RPMI7951 (cell line): ENCODE measurements around the gene CAMSAP1. TPM values are rescaled to one million over a fixed set of nuclear protein-coding genes. Genes with fewer than 3 reads are reported as not detected.

Experiments used
- DNase-seq: peaks from one replicate; pipeline ENCODE4 v3.0.0-alpha.2; 2012; ENCODE audit warnings: low read depth
- total RNA-seq: library from RNA; depleted of rRNA; stranded (reverse); fragments of >200 nt; shearing (Covaris generic); gene quantifications from 2 replicates; pipeline ENCODE4 v1.2.3, GENCODE V29; 2014

CAMSAP1 gene
- total RNA-seq, 1 experiment from 2014 or later: 6.2 TPM

- DNase-seq: no peak
Observed at GRCh38 chr9:135941288-135941995, 34.1 kb upstream of the CAMSAP1 start.

GRCh38 chr9:135939351-135940265 is 32.3 kb upstream of the CAMSAP1 start:
- peak; percentile 11 for DNase-seq

- DNase-seq: no peak
Observed at GRCh38 chr9:135937521-135938489, 30.5 kb upstream of the CAMSAP1 start.

GRCh38 chr9:135933114-135933513 is 25.8 kb upstream of the CAMSAP1 start:
- no peak for DNase-seq

GRCh38 chr9:135932656-135933055 is 25.3 kb upstream of the CAMSAP1 start:
- DNase-seq: no peak

GRCh38 chr9:135931349-135931820 is 24.0 kb upstream of the CAMSAP1 start:
- no peak for DNase-seq

GRCh38 chr9:135930446-135931345 is 23.4 kb upstream of the CAMSAP1 start:
- DNase-seq: no peak

- DNase-seq: no peak
Observed at GRCh38 chr9:135929656-135930445, 22.5 kb upstream of the CAMSAP1 start.

GRCh38 chr9:135928731-135929655 is 21.6 kb upstream of the CAMSAP1 start:
- DNase-seq: no peak

GRCh38 chr9:135928074-135928730 is 20.9 kb upstream of the CAMSAP1 start:
- no peak for DNase-seq

- DNase-seq: no peak
Observed at GRCh38 chr9:135927195-135928013, 20.1 kb upstream of the CAMSAP1 start.

- DNase-seq: peak; percentile 96
Observed at GRCh38 chr9:135926402-135927194, 19.3 kb upstream of the CAMSAP1 start.

GRCh38 chr9:135925496-135926133 is 18.3 kb upstream of the CAMSAP1 start:
- no peak for DNase-seq

GRCh38 chr9:135924628-135925338 is 17.4 kb upstream of the CAMSAP1 start:
- no peak for DNase-seq

- no peak for DNase-seq
Observed at GRCh38 chr9:135923508-135923907, 16.2 kb upstream of the CAMSAP1 start.
